Heart right ventricle (tissue), 16 donors: ENCODE results near the gene OTOP3. TPM values are rescaled to one million over a fixed set of nuclear protein-coding genes. Genes with fewer than 3 reads are reported as not detected.

Source experiments
- ATAC-seq, 8 donors: fragments of 200-7000 bp; cut with Tn5 transposase; one replicate each; pipeline ENCODE4 v1.9.1; 2020; ENCODE audit warnings: mild to moderate bottlenecking in 8 of 8, moderate library complexity in 8 of 8, moderate number of reproducible peaks in 1 of 8
- DNase-seq, 2 donors: peaks; one replicate each; pipeline ENCODE4 v3.0.0-alpha.2; 2020
- H3K27ac ChIP-seq, 10 donors: fragments of 200-600 bp; sonication (generic) in 2 of 10; one replicate each; pipeline versions ENCODE4 v1.5.0 to v1.8.0; 2020 to 2022; ENCODE audit warnings: mild to moderate bottlenecking in 3 of 10
- H3K27me3 ChIP-seq, 7 donors: fragments of 200-600 bp; one replicate each; pipeline ENCODE4 v1.8.0; 2021 to 2022; ENCODE audit warnings: mild to moderate bottlenecking in 2 of 7
- H3K36me3 ChIP-seq, 9 donors: fragments of 200-600 bp; sonication (generic) in 1 of 9; one replicate each; pipeline versions ENCODE4 v1.5.0 to v1.8.0; 2020 to 2022; ENCODE audit warnings: mild to moderate bottlenecking in 2 of 9
- H3K4me1 ChIP-seq, 9 donors: fragments of 200-600 bp; sonication (generic) in 1 of 9; one replicate each; pipeline versions ENCODE4 v1.5.0 to v1.8.0; 2020 to 2022; ENCODE audit warnings: mild to moderate bottlenecking in 4 of 9
- H3K4me3 ChIP-seq, 10 donors: fragments of 200-600 bp; sonication (generic) in 2 of 10; one replicate each; pipeline versions ENCODE4 v1.5.0 to v1.8.0; 2020 to 2022; ENCODE audit warnings: mild to moderate bottlenecking in 7 of 10, moderate library complexity in 2 of 10
- H3K9me3 ChIP-seq, 11 donors: fragments of 200-600 bp in 10 of 11; sonication (generic) in 2 of 11; one replicate each; pipeline versions ENCODE4 v1.5.0 to v1.8.0; 2013 to 2022; ENCODE audit warnings: mild to moderate bottlenecking in 2 of 11, control low read depth in 1 of 11, moderate library complexity in 1 of 11
- WGBS, 2 donors: extraction: QIAGEN DNeasy Blood & Tissue Kit; methylation state at CpG; one replicate each; pipeline ENCODE4 v1.1.7; 2013; ENCODE audit warnings: inconsistent platforms in 1 of 2; 5-methylcytosine and 5-hydroxymethylcytosine counted together
- intact Hi-C, 10 donors: fragments of 100-400 bp; cut with DNase I; formaldehyde crosslinking; loops; one replicate each; pipeline versions ENCODE4 v1.11.1 to v1.14.2; 2022
- polyA plus RNA-seq, 2 donors: library from polyadenylated mRNA; stranded (reverse); fragments of 200-250 nt; gene quantifications; one replicate each; pipeline ENCODE4 v1.2.3, GENCODE V29; 2013
- total RNA-seq, 10 donors: library from RNA; stranded (reverse); fragmentation: NEBNext Ultra II Directional in 3 of 10; extraction: Animal tissue kit (Norgen Biotek cat#: 25700) in 3 of 10; gene quantifications; one replicate each; pipeline versions ENCODE4 v1.2.1 to v1.2.4, GENCODE V29; 2021 to 2023
- TF ChIP-seq, protein P1 (sequence below), 9 donors: fragments of 200-600 bp; sonication (generic) in 2 of 9; IDR thresholded peaks; one replicate each; pipeline versions ENCODE4 v1.5.0 to v1.8.0; 2021 to 2022; ENCODE audit warnings: antibody characterized with exemption in 9 of 9, mild to moderate bottlenecking in 5 of 9, moderate library complexity in 1 of 9
- donor health status: Arrhythmogenic right ventricular cardiomyopathy.
- donor health status: ischemic (EF 13 %, LVEDD 7.1; RV severe dilation, severe dysfunction).
- donor health status: healthy with polysubstance abuse.
- donor health status: DM: no; HTN: yes; CAD: no.
- donor health status: DM: no; HTN: no; CAD: no.
- donor health status: ischemic (EF 25% LVEDD 6.9; RV normal size, moderate dysfunction).
- donor health status: ischemic (EF 25% LVEDD 5.7; RV mildly dilated, moderate dysfunction).
- donor health status: healthy.
- donor health status: DM: yes; HTN: yes; CAD: no.
- donor health status: Ischemic cardiomyopathy.
- donor health status: ischemic (EF 35%, LVEDD 5.7; RV mildly dilated, moderate dysfunction).
- donor health status: nonischemic (EF 11% LVEDD 7.7; RV severe dilation, severe dysfunction).
- donor health status: DM: yes; HTN: yes; CAD: no.
- donor health status: PGD.
- donor health status: ischemic (EF 29% LVEDD 5.4; RV normal size, mild dysfunction).
- donor health status: nonischemic (EF 23%, LVEDD 6.1; RV moderate dilation, normal function).

The OTOP3 gene
- total and polyA plus RNA-seq, 12 donors: not detected

DNA sequence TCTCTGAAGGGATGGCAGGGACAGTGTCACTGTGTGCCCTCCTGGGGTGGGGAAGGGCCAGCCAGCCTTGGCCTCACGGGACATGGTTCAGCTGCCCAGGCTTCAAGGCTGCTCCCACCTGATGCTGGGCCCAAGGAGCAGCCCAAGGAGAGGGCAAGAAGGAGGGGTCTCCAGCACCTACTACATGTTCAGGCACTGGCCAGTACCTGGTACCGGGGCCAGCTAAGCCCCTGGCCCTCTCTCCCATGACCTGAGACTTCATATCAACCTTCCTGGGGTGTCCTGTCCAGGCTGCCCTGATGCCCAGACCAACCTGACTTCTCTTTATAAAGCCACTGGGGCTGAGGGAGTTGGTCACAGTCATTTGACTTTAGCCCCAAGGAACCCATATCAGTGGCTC lies 13.9 kb upstream of the OTOP3 start:
- Histone ChIP-seq H3K27ac (no peak overlapping the region), H3K9me3 (no peaks in the 10 kb centered on the region), H3K27me3 (peaks cover 22 to 95% (median 89%) of the 10 kb centered on the region in 7 donors), H3K4me3 (no peak overlapping the region), H3K4me1 (peaks cover 2 to 32% (median 23%) of the 10 kb centered on the region in 9 donors), H3K36me3 (no peaks in the 10 kb centered on the region)
- no peak for DNase-seq
- peak in 1 of 8 donors; percentile 15 for ATAC-seq
- 85 to 90% methylated on average over 2 of the region's 2 CpGs for WGBS, 2 donors
- TF ChIP-seq, protein P1, sequence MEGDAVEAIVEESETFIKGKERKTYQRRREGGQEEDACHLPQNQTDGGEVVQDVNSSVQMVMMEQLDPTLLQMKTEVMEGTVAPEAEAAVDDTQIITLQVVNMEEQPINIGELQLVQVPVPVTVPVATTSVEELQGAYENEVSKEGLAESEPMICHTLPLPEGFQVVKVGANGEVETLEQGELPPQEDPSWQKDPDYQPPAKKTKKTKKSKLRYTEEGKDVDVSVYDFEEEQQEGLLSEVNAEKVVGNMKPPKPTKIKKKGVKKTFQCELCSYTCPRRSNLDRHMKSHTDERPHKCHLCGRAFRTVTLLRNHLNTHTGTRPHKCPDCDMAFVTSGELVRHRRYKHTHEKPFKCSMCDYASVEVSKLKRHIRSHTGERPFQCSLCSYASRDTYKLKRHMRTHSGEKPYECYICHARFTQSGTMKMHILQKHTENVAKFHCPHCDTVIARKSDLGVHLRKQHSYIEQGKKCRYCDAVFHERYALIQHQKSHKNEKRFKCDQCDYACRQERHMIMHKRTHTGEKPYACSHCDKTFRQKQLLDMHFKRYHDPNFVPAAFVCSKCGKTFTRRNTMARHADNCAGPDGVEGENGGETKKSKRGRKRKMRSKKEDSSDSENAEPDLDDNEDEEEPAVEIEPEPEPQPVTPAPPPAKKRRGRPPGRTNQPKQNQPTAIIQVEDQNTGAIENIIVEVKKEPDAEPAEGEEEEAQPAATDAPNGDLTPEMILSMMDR (IDR thresholded peaks at IDR 0.05): no peak
- intact Hi-C loops: loop anchor here in 2 of 10 donors (5.0 kb wide), 1 partner anchor 36 kb away; no protein-coding TSS in a partner anchor

DNA sequence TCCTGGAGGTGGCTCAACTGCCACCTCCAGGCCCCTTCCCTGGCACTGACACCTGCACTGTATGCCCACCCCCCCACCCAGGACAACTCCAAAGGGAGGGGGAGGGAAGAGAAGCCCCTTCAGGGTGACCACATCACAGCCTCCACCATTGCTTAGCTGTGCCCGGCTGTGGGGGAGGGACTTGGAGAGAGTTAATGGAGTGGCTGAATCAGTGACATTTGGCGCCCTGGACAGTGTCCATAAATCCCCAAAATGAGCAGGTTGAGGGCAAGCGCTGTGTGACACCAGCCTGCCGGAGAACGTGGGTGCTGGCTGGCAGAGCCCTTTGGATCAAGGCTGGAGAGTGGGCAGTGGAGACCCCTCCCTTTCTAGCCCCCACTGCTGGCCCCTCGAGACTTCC lies 13.5 kb upstream of the OTOP3 start:
- ATAC-seq (no peak), DNase-seq (no peak)
- 57 to 62% methylated on average over 6 of the region's 6 CpGs for WGBS, 2 donors
- intact Hi-C loops: loop anchor here in 2 of 10 donors (5.0 kb wide), 1 partner anchor 35 kb away; no protein-coding TSS in a partner anchor
- H3K27me3 ChIP-seq: peaks cover 22 to 96% (median 93%) of the 10 kb centered on the region in 7 donors
- H3K4me1 ChIP-seq: peaks cover 2 to 31% (median 23%) of the 10 kb centered on the region in 9 donors
- H3K36me3 ChIP-seq: no peaks in the 10 kb centered on the region
- no peaks in the 10 kb centered on the region for H3K9me3 ChIP-seq
- H3K4me3 ChIP-seq: no peak overlapping the region
- H3K27ac ChIP-seq: no peak overlapping the region
- TF ChIP-seq, protein P1 (IDR thresholded peaks at IDR 0.05): no peak

DNA sequence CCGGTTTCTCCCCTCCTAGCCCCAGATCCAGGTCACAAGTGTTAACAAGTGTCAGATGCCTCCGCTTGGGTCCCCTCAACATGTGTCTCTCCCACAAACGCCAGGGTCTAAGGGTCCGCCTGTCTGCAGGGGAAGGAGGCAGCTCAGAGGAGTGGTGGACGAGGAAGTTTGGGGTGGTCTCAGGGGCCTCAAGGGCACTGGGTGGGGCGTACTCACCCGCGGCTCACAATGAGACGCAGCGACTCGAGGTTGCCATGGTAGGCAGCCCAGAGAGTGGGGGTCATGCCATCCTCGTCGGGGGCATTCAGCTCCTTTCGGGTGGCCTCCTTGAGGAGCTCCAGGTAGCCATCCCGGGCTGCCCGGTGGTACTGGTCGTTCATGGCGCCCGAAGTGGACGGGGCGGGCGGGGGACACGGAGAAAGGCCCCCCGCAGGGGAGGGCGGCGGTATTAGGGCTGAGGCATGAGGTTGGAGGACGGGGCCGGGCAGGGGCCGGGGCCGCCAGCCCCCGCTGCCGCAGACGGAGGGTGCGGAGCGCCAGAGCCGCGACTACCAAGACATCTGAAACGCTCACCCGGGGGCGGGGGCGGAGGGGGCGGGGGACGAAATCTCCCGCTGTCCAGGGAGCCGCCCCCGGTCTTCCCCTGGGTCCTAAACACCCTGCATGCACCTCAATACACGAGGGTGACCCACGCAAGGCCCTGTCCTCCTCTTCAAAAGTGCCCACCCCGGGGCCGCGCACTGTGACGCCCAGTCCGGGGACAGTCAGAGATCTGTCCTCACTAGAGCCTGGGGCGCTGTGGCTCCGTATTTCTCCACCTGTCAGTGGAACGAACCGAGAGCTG lies 12.8 kb upstream of the OTOP3 start, which contains the start of gene USH1G:
Gene USH1G (minus strand): TSS at position 562 of the 844 bp plus-strand sequence. CDS start 182 bp downstream, at position 380.
- Histone ChIP-seq H3K4me3 (peak within 1 kb of the TSS in 9 of 10 donors; percentile 16 to 46 (median 30)), H3K4me1 (peaks cover 2 to 31% (median 22%) of the 10 kb centered on the region in 9 donors), H3K36me3 (no peaks in the 10 kb centered on the region), H3K9me3 (no peaks in the 10 kb centered on the region), H3K27ac (no peak within 1 kb of the TSS), H3K27me3 (peaks cover 22 to 100% (median 95%) of the 10 kb centered on the region in 7 donors)
- ATAC-seq (peak in 6 of 8 donors; percentile 8 to 23 (median 14)), DNase-seq (no peak)
- TF ChIP-seq, protein P1 (IDR thresholded peaks at IDR 0.05): no peak
- intact Hi-C loops: loop anchor here in 2 of 10 donors (5.0 kb wide), 1 partner anchor 34 kb away; no protein-coding TSS in a partner anchor
- WGBS, 2 donors: 5 to 9% methylated on average over 53 to 57 of the region's 57 CpGs

DNA sequence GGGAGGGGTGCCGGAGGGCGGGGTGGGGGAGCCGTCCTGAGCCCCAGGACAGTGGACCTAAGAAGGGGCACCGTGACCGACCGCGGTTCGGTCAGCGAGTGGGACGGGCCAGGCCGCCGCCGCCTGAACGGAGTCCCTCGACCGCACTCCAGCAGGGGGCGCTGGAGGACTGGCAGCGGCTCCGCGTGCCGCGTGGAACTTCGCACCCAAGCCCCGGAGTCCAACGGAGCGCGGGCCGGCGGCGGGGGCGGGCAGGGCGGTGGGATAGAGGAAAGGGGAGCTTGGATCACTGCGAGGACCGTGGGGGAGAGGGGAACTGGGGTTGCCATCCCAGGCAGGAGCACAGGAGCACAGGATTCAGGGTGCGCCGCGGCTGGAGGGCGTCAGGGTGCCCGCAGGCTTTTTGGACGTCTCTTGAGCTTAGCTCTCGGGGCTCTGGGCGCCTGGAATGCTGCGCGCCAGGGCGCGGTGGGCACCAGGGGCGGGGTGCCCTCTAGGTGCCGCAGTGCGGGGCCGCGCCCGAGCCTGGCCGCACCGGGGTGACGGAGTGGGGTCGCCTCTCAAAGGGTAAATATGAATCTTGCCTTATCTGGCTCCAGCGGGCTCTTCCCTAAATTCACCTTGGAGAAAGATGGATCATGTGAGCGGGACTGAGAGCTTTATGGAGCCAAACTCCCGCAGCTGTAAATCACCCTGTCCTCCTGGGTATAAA lies 12.0 kb upstream of the OTOP3 start:
- H3K4me1 ChIP-seq: peaks cover 2 to 31% (median 22%) of the 10 kb centered on the region in 9 donors
- TF ChIP-seq, protein P1 (IDR thresholded peaks at IDR 0.05): peak; percentile 51 to 93 (median 79)
- WGBS, 2 donors: 3 to 5% methylated on average over 59 of the region's 59 CpGs
- DNase-seq: peak; percentile 54 to 78
- no peaks in the 10 kb centered on the region for H3K36me3 ChIP-seq
- H3K27me3 ChIP-seq: peaks cover 22 to 96% (median 91%) of the 10 kb centered on the region in 7 donors
- H3K9me3 ChIP-seq: no peaks in the 10 kb centered on the region
- H3K4me3 ChIP-seq: peak overlapping the region in 9 of 10 donors; percentile 16 to 46 (median 30)
- peak; percentile 55 to 72 (median 62) for ATAC-seq
- H3K27ac ChIP-seq: no peak overlapping the region
- intact Hi-C loops: loop anchor here in 2 of 10 donors (5.0 kb wide), 1 partner anchor 34 kb away; no protein-coding TSS in a partner anchor
